GM19438 (cell line): ENCODE measurements around the gene DAZL.

Source experiments
- ATAC-seq: cut with Tn5 transposase; IDR thresholded peaks from one replicate; pipeline ENCODE4 v1.9.1; 2021; ENCODE audit warnings: low read depth; ENCODE audit not compliant: unreplicated experiment

DAZL gene

DNA sequence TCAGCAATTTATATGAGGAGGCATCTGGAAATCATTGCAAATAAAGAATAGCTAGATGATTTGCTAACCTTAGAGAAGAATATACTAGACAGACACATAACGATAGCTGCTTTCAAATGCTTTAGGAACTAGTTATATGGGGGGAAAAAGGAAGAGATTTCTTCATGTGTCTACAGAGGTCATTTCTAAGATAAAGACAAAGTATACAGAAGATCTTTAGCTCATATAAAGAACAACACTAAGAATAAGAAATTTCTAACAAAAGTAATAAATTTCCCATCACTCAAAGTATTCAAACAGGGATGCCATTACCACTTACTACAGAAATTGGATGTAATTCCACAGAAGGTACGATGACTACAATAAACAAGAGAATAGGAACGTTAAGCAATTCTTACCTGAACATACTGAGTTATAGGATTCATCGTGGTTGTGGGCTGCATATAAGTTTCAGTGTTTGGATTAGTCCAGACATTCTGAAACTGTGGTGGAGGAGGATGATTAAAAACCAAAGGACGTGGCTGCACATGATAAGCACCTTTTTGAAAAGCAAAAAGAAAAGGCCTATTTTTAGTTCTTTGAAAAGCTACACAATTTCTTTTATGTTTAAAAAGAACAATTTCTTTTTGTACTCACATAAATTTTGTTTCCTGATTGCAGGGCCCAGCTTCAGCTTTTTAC, 8.7 kb downstream of the DAZL start:
- no peak for ATAC-seq

DNA sequence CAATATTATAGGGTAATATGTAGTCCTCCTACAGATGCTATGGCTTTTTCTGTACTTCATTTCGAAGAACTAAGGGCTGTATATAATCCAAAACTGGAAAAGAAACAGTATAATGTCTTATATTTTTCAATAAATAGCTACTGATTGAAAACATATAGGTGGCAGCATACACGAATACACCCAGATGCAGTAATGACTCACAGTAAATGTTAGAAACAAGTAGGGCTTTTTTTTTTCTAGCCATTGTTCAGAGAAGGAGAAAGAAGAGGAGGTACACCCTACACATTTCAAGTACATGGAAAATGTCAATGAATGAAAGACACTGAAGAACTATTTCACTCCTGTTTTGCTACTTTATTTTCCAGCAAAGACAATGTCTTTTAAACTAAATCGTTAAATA, 9.4 kb downstream of the DAZL start:
- no peak for ATAC-seq

DNA sequence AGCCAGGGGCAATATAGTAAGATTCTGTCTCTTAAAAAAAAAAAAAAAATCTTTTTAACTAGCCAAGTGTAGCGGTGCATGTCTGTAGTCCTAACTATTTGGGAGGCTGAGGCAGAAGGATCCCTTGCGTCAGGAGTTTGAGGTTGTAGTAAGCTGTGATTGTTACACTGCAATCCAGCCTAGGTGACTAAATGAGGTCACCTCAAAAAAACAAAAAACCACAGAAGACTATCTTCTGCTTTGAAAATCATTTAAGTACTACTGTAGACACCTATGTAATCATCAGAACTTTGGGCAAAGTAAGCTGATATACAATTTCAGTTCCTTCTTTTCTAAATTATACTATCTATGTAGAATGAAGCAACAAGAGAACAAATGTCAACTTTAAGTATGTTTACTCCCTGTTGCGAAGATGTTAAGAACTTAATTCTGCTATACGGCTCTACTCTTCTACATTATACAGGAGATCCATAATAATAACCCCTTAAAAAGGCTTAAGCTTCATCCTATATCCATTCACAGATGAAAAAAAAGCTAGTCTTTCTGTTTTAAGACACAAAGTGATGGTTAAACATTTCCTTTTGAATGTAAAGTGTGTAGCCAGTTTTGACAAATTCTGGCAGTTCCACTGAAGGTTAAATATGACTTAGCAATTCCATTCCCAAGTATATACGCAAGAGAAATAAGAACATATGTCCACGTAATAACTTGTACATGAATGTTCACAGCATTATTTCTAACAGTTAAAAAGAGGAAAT, 15.2 kb downstream of the DAZL start:
- peak; percentile 94 for ATAC-seq

DNA sequence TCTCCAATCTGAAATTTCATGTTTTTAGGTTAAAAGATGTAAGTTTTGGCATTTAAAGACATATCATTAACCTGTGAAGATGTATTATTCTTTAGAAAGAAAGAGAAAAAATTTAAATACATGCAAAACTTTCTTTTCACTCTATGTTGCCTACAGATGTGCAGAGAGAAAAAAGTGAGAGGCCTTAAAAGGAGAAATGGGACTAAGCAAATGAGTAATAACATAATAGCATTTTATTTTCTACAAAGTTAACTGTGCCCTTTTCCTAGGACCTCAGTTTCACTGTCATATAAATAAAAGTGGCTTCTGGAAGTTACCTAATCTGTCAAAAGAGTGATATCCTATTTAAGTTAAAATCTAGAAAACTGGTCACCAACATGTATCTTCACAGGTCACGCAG, 16.1 kb downstream of the DAZL start:
- ATAC-seq: no peak

DNA sequence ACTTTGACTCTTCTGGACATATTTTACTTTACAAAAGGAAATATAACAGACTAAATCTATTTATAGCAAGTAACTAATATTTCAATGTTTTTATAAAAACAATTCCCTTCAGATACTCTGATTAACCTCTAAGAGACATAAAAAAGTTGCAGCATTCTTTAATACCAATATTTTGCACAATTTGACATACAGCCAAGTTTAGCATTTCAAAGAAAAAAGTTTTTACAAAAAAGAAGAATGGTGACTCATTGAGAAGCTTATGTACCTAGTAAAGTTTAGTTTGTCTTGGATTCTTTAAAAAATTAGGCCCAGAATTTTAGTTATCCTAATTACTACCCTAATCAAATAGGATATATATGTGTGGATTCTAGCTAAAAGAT, 17.6 kb downstream of the DAZL start:
- ATAC-seq: no peak

DNA sequence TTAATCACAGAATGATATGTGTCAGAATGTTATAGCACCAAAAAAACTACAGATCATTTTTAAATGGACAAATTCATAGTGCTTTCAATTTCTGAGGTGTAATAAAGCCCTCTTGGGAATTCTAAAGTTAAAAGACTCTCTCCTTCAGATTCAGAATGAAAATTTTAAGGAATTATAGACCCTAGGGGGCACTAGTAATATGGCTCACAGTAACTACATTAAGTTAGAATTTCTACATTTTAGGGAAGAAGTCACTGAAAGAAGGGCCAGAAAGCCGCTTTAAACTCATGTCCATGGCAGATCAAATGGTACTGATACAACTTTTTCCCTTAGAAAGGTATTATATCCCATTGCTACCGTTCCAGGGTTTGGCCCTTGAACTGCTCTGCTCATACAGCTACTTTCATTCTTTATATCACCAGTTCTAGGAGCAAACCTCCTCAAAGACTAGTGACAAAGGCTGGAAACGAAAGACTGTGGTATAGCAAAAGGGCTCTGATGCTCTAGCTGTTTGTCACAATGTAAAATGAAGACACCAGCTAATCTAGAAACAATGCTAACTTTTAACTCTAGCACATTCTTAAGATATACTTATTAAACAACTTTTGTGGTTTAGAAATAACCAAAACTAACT, 18.1 kb downstream of the DAZL start:
- ATAC-seq: no peak

DNA sequence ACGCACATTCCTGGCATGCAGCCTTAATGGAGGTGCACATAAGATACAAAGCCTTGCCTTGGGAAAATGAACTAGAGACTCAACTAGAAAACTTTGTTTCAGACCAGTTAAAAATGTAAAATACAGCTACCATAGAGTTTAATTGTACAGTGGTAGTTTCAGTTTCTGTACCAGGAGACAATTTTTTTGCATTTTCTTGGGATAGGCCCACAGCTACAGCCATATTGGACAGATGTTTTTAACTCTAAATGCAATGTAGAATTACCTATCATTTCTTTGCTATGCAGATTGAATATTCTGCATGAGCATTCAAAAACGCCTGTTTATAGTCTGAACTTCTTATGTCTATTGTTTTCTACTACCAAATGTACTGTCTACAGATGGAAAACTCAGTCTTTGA, 20.3 kb downstream of the DAZL start:
- no peak for ATAC-seq

DNA sequence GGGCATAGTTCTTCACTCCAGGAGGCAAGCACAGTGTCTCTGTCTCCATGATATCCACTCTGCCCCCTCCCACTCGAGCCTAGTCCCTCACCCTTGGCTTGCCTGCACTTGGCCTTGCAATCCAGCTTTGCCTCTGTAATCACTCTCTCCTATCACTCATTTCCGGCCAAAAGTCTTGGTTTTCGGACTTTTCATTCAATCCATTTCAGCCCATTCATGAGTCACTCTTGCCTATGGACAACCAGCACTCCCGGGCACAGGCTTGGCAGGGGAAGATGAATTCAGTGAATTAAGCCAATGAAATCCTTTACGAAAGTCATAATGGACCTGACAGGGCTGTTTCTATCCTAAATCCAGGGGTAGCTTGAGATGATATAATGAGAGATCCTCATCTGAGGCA, 21.7 kb downstream of the DAZL start:
- no peak for ATAC-seq

DNA sequence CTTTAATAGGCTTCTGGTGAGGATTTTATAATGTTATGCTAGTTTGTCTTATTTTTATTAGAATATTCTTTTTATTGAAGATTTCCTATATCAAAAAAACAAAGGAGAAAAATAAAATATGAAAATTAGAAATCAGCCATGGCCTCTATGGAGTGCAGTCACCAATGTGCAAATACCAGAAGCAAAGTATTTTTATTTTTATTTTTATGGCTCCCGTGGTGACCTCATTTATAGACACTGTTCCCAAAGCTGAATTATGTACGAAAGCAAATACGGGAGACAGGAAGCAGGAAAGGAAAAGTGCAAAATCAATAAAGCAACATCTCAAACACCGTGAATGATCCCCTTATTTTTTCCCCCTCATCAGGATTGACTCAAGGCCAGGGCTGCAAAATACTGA, 35.1 kb downstream of the DAZL start:
- ATAC-seq: no peak

DNA sequence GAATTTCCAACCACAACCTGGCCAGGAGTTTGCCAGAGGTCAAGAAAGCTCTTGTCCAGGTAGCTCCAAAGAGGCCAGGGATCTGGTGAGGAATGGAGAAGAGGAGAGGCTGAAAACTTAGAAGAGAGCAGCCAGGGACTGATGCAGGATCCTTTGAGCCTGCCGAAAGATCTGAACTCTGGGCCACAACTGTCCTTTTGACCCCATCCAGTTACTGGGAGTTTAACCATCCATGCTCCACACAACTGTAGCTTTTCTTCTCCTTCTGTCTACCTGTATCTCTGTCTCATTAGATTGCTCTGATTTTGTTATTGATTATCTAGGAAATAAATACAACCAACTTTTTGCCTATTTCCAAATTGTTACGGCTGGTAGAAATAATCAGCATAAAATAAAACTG, 36.7 kb downstream of the DAZL start:
- no peak for ATAC-seq

DNA sequence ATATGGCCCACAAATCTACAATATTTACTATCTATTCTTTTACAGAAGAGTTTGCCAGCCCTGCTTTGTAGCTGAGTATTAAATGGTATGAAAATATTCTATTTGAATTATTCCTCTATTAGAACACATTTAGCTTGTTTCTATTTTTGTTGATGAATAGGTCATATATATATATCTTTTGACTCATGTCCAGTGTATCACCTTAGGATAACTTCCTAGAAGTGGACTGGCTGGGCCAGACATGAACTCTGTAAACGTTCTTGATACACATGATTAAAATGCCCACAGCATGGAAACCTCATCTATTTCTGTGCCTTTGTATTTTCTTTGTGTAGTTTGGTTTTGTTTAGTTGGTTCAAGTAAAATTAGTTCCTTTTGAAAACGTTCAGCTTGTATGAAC, 37.1 kb downstream of the DAZL start:
- ATAC-seq: no peak

DNA sequence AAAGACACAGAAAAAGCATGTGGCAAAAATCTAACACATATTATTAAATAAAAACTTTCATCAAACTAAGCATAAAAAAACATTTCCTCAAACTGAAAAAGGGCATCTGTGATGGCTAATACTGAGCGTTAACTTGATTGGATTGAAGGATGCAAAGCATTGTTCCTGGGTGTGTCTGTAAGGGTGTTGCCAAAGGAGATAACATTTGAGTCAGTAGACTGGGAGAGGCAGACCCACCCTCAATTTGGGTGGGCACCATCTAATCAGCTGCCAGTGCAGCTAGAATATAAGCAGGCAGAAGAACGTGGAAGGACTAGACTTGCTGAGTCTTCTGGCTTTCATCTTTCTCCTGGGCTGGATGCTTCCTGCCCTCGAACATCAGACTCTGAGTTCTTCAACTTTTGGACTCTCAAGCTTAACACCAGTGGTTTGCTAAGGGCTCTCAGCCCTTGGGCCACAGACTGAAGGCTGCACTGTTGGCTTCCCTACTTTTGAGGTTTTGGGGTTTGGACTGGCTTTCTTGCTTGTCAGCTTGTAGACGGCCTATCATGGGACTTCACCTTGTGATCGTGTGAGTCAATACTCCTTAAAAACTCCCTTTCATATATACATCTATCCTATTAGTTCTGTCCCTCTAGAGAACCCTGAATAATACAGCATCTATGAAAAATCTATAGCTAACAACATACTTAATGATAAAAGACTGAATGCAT, 45.4 kb downstream of the DAZL start:
- ATAC-seq: no peak

DNA sequence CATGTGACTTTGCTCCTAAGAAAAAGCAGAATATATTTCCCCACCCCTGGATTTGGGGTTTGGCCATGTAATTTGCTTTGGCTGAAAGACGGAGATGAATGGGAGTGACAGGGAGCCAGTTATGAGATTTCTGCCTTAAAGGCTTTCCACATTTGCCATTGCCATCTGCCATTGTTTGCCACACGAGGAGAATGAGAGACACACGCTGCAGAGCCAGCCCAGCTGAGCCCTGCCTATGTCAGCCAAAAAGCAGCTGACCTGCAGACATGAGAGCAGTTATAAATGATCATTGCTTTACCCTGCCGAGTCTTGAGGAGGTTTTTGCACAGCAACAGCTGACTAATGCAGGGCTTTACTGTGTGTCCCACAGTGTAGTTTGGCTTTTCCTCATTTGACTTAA, 51.1 kb downstream of the DAZL start:
- ATAC-seq: no peak

DNA sequence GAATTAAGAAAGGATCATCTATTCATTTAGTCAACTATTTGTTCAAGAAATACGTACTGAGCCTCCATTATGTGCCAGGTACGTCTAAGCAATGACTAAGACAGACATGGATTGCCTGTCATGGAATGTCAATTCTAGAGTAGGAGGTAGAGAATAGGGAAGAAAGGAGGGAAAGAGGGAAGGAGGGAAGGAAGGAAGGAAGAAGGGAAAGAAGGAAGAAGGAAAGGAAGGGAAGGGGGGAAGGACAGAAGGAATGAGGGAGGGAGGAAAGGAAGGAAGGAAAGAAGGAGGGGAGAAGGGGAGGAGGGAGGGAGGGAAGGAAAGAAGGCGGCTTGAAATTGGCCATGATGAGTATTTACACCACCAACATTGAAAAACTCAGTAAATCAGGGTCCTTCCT, 52.5 kb downstream of the DAZL start:
- no peak for ATAC-seq

DNA sequence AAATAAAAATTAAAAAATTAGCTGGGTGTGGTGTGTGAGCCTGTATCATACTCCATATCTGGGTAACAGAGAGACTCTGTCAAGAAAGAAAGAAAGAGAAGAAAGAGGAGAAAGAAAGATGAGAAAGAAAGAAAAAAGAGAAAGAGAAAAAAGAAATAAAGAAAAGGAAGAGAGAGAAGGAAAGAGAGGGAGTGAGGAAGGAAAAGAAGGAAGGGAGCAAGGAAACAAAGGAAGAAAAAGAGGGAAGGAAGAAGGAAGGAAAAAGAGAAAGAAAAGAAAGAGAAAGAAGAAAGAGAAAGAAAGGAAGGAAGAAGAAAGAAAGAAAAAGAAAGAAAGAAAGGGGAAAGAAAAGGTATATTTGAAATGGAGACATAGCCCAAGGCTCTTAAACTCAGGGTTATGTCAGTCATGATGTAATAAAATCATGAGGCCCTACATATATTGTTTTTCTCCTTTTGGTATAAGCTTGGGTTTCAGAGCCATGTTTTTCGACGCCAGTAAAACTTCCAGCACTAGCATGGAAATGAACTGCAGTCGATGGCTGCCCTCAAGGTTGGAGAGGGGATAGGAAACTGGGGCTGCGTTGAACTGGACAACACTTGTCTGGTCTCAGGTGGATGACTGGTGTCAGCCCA, 53.8 kb downstream of the DAZL start:
- no peak for ATAC-seq

DNA sequence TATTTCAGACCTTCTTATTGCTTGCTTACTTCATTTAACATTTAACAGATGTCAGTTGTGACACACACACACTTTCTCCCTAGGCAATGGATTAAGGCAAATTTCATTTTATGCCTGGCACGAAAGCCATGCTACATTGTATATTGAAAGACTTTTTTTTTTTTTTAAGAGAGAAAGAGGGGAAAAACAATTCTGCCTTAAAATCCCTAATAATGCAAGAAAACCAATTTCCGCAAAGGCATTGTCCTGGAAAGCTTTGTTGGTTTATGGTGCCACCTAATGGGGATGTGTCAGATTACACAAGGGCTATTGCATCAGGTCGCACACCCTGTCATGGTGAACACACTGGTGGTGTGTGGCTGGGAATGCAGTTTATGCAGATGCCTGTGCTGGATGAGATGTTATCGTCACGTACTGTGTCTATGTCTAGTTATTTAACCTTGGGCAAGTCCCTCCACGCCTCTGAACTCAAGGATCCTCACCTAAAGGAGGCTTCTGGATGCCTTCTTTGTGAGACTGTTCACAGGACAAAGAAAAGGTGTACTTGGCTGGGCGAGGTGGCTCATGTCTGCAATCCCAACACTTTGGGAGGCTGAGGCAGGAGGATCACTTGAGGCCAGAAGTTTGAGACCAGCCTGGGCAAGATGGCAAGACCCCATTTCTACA, 54.4 kb downstream of the DAZL start:
- no peak for ATAC-seq

DNA sequence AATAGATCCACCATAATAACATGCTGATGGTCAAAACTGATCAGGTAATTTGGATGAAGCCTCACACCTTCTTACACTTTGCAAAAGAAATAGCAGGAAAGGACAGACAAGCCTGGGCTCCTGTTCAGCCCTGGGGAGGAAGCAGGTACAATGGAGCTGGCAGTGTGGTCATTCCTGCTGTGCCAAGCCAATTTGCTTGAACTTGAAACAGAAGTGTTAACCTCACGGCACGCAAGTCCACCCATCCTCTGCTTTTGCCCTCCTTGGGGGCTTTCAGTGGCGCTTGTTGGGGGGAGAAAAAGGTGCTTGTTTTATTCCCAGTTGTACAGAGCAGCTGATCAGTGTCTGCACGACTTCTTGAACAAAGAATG, 54.9 kb downstream of the DAZL start:
- no peak for ATAC-seq

DNA sequence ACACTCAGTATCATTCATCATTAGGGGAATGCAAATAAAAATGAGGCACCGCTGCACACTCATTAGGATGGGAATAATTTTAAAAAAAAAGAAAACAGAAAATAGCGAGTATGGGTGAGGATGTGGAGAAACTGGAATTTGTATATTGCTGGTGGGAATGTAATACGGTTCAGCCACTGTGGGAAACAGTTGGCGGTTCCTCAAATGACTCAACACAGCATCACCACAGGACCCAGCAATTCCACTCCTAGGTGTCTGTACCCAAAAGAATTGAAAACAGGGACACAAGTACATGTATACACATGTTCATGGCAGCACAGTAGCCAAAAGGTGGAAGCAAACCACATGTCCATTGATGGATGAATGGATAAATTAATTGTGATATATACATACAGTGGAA, 56.5 kb downstream of the DAZL start:
- no peak for ATAC-seq

DNA sequence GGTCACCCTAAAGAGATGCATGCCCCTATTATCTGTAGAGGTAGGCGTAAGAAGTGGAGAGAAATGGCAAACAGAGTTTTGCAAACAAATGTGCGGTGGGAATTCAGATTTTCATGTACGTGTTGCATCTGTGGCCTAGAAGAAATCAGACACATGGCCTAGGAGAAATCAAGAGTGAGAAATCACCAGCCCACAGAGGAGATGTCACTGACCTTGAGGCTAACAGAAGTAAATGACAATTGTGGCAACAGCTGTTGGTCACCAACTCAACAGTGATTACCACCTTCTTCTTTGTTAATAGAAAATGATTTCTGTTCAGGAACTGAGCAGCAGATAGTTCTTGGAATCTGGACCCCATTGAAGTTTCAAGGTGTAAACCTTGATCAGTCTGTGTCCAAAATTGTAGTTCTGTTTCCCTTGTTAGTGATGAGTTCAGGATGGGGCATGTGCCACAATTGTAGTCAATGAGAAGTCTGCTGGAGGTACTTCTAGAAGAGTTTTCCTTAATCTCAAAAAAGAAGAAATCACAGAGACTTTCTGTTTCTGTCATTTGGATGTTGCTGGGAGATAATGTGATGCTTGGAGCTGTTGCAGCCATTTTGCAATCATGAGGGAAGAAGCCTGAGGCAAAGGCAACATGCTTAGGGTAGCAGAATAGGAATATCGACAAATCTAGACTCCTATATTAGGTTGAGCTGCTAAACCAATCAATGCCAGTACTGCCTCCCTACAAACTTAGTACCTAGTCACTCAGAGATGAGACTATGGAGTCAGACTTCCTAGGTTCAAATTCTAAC, 57.5 kb downstream of the DAZL start:
- ATAC-seq: no peak
